GM12874 (cell line): ENCODE data around the gene NOS1AP.

Experiments used
- TF ChIP-seq, protein P1 (sequence below): IDR thresholded peaks from 2 replicates; pipeline ENCODE4 v1.5.1; 2011; ENCODE audit warnings: low read depth, mild to moderate bottlenecking, control low read depth, low read length, moderate library complexity; ENCODE audit not compliant: insufficient read depth

NOS1AP gene

GRCh38 chr1:162374406-162374805, 304.9 kb downstream of the NOS1AP start:
- TF ChIP-seq, protein P1, sequence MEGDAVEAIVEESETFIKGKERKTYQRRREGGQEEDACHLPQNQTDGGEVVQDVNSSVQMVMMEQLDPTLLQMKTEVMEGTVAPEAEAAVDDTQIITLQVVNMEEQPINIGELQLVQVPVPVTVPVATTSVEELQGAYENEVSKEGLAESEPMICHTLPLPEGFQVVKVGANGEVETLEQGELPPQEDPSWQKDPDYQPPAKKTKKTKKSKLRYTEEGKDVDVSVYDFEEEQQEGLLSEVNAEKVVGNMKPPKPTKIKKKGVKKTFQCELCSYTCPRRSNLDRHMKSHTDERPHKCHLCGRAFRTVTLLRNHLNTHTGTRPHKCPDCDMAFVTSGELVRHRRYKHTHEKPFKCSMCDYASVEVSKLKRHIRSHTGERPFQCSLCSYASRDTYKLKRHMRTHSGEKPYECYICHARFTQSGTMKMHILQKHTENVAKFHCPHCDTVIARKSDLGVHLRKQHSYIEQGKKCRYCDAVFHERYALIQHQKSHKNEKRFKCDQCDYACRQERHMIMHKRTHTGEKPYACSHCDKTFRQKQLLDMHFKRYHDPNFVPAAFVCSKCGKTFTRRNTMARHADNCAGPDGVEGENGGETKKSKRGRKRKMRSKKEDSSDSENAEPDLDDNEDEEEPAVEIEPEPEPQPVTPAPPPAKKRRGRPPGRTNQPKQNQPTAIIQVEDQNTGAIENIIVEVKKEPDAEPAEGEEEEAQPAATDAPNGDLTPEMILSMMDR, result no peak

DNA sequence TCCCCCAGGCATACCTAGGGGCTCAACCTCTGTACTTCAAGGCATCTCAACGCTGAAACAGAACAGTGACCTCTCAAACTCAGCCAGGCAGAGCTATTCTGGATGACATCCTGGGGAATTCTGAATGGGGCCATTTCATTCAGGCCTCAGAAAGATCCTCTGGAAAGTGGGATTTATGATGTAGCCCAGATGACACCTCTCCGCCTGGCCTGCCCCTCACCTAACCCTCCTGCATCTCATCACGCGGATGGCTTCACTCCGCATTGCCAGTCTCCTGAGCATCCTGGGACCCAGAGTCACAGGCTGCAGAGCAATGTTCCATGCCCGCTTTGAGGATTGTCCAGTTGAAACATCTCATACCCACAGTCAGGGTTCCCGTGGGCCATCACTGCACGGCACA, 306.0 kb downstream of the NOS1AP start:
- TF ChIP-seq, protein P1, result no peak

DNA sequence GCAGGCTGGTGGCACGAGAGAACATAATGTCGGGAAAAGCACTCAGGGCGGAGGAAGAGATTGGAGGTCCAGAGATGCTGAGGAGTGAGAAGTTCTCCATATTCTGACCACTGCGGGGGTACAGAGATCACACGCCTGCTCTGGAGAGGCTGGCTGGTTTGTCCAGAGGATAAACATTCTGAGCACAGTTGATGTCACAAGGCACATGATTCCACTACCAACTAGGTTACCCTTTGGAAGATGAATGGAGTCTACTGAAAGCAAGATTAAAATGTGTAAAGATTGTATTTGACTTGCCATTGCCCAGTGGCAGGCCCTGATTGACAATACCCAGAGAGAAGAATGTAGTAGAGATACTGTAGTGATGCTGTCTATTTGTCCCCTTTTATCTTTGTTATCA, 307.2 kb downstream of the NOS1AP start, which contains the start of gene SPATA46:
SPATA46 (minus strand) TSS at position 164 of the 400 bp plus-strand sequence; CDS start at position 100, 64 bp downstream.
- TF ChIP-seq, protein P1, result no peak

- TF ChIP-seq, protein P1, result no peak
Measured at GRCh38 chr1:162380061-162380846, 310.8 kb downstream of the NOS1AP start.

- TF ChIP-seq, protein P1, result no peak
Measured at GRCh38 chr1:162381383-162381782, 311.9 kb downstream of the NOS1AP start, which contains the start of gene C1orf226. TSS of gene C1orf226 (plus strand) at chr1:162381728. CDS start at chr1:162381902, 174 bp downstream.

DNA sequence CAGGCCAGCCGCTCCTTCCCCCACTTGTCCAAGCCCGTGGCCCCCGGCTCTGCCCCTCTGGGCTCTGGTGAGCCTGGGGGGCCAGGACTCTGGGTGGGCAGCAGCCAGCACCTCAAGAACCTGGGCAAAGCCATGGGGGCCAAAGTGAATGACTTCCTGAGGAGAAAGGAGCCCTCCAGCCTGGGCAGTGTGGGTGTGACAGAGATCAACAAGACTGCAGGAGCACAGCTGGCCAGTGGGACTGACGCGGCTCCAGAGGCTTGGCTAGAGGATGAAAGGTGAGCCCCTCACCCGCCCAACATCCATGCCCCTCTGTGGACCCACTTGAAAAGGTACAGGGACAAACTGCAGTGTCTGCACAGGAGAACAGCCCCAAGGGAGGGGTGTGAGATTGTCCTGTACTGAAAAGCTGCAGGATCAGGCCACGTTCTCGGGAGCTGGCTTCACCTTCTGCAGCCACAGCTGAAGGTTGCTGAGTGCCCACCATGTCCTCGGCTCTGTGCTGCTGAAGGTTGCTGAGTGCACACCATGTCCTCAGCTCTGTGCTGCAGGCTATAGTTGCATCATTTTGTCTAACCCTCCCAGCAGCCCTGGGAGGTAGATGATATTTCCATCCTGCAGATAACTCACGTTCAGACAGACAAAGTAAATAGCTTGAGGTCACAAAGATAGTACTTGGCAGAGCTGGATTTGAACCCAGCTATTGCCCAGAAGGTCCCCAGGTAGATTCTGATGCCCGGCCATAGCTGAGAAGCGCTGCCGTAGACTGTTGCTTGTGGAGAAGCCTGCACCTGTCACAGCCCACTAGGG, 312.7 kb downstream of the NOS1AP start:
- TF ChIP-seq, protein P1, result no peak

- TF ChIP-seq, protein P1, result no peak
Measured at GRCh38 chr1:162383091-162383490, 313.6 kb downstream of the NOS1AP start.
